HG03060 (cell line): ENCODE results near the gene SLC30A3.

Experiments used
- ATAC-seq: cut with Tn5 transposase; IDR thresholded peaks from one replicate; pipeline ENCODE4 v1.9.1; 2021; ENCODE audit warnings: low read depth, moderate number of reproducible peaks; ENCODE audit not compliant: unreplicated experiment

The SLC30A3 gene

GRCh38 chr2:27208486-27209050, 54.3 kb downstream of the SLC30A3 start:
- no peak for ATAC-seq

GRCh38 chr2:27206346-27206745, 56.5 kb downstream of the SLC30A3 start:
- no peak for ATAC-seq

GRCh38 chr2:27205206-27205605, 57.6 kb downstream of the SLC30A3 start:
- no peak for ATAC-seq

- no peak for ATAC-seq
Observed at GRCh38 chr2:27204566-27204965, 58.3 kb downstream of the SLC30A3 start.

- ATAC-seq, result no peak
Observed at GRCh38 chr2:27203741-27204140, 59.1 kb downstream of the SLC30A3 start.
